Endothelial cell of umbilical vein (primary cell): ENCODE data around the gene STRN3. TPM values are rescaled to one million over a fixed set of nuclear protein-coding genes. Genes with fewer than 3 reads are reported as not detected.

Experiments used
- BruUV-seq: library from RNA; stranded (reverse); fragments of 400-500 nt; replicated peaks from 2 replicates; lab custom pipeline; 2021; lab: Mats Ljungman, UMichigan
- CTCF ChIA-PET: fragments of 300-600, 350-600 bp; sonication (Branson Sonifier 250); formaldehyde crosslinking; loops from one replicate; lab custom pipeline; 2021; ENCODE audit warnings: antibody characterized with exemption, inconsistent platforms; lab: Charles Lee
- POLR2A ChIA-PET: fragments of 300-600, 350-600 bp; sonication (Branson Sonifier 250); formaldehyde crosslinking; loops from one replicate; lab custom pipeline; 2021; ENCODE audit warnings: antibody characterized with exemption, inconsistent platforms; lab: Charles Lee
- DNase-seq: peaks from one replicate; pipeline ENCODE4 v3.0.0-alpha.2; 2011; ENCODE audit warnings: low read depth, low spot score
- FAIRE-seq: peaks from 2 replicates; lab custom pipeline; 2011; peaks lifted over from hg19 to GRCh38; lab: Jason Lieb, UNC
- H2AFZ ChIP-seq: 2 replicates; pipeline ENCODE4 v1.6.0; 2012; ENCODE audit warnings: low read depth, low read length, control low read depth, inconsistent platforms
- H3K27ac ChIP-seq: 2 replicates; pipeline ENCODE4 v1.5.1; 2011; ENCODE audit warnings: low read depth, mild to moderate bottlenecking, control low read depth, low read length, moderate library complexity; ENCODE audit not compliant: insufficient read depth
- H3K27me3 ChIP-seq, 2 experiments: 2 replicates each; pipeline versions ENCODE4 v1.6.0 to v1.6.1; 2011; ENCODE audit warnings: low read length in 2 of 2, mixed read lengths in 1 of 2; ENCODE audit not compliant: control insufficient read depth in 2 of 2, insufficient read depth in 2 of 2
- H3K36me3 ChIP-seq, 2 experiments: 2 replicates in 1 of 2; 3 replicates in 1 of 2; pipeline ENCODE4 v1.5.1; 2011; ENCODE audit warnings: low read length in 2 of 2, mild to moderate bottlenecking in 1 of 2, moderate library complexity in 1 of 2; ENCODE audit not compliant: control insufficient read depth in 2 of 2, insufficient read depth in 2 of 2; ENCODE audit errors: extremely low read depth in 1 of 2
- H3K4me1 ChIP-seq: 3 replicates; pipeline ENCODE4 v1.5.1; 2011; ENCODE audit warnings: mild to moderate bottlenecking, low read length; ENCODE audit not compliant: control insufficient read depth, insufficient read depth; ENCODE audit errors: extremely low read depth
- H3K4me2 ChIP-seq: 2 replicates; pipeline ENCODE4 v1.6.1; 2011; ENCODE audit warnings: low read length, control low read depth, mixed read lengths; ENCODE audit not compliant: insufficient read depth
- H3K4me3 ChIP-seq, 3 experiments: fragments of 200-600 bp in 1 of 3; sonication (generic), shearing (Covaris generic) in 1 of 3; replicated peaks in 1 of 3; 2 replicates each; pipeline ENCODE4 v1.5.1; 2011 to 2016; ENCODE audit warnings: control low read depth in 3 of 3, low read length in 3 of 3, mild to moderate bottlenecking in 2 of 3, inconsistent platforms in 1 of 3, low read depth in 1 of 3, moderate library complexity in 1 of 3; ENCODE audit not compliant: insufficient read depth in 1 of 3
- H3K79me2 ChIP-seq: 2 replicates; pipeline ENCODE4 v1.6.0; 2012; ENCODE audit warnings: low read length, inconsistent platforms; ENCODE audit not compliant: control insufficient read depth, insufficient read depth
- H3K9ac ChIP-seq: replicated peaks from 2 replicates; pipeline ENCODE3; 2011; ENCODE audit warnings: low read length, control low read depth; ENCODE audit not compliant: insufficient read depth; ENCODE audit errors: extremely low read depth
- H3K9me1 ChIP-seq: replicated peaks from 3 replicates; pipeline ENCODE4 v1.6.0; 2011; ENCODE audit warnings: mild to moderate bottlenecking, low read length; ENCODE audit not compliant: control insufficient read depth, insufficient read depth; ENCODE audit errors: extremely low read depth
- H3K9me3 ChIP-seq: replicated peaks from 2 replicates; pipeline ENCODE4 v1.5.1; 2012; ENCODE audit warnings: low read length, inconsistent platforms; ENCODE audit not compliant: control insufficient read depth, insufficient read depth
- H4K20me1 ChIP-seq: replicated peaks from 2 replicates; pipeline ENCODE3; 2011; ENCODE audit warnings: mild to moderate bottlenecking, low read length; ENCODE audit not compliant: control insufficient read depth, insufficient read depth; ENCODE audit errors: extremely low read depth
- CTCF ChIP-seq, 2 donors: IDR thresholded peaks; 1 replicate in 1 of 2; 2 replicates in 1 of 2; pipeline ENCODE4 v1.5.1; 2011; ENCODE audit warnings: low read length in 2 of 2, mild to moderate bottlenecking in 2 of 2, moderate library complexity in 2 of 2, control low read depth in 1 of 2, inconsistent platforms in 1 of 2, low read depth in 1 of 2; ENCODE audit not compliant: insufficient read depth in 1 of 2; ENCODE audit errors: extremely low read depth in 1 of 2
- EZH2 ChIP-seq: IDR thresholded peaks from 2 replicates; pipeline ENCODE4 v1.6.1; 2012; ENCODE audit warnings: borderline replicate concordance, low read depth, mild to moderate bottlenecking, moderate library complexity, low read length, inconsistent platforms; ENCODE audit not compliant: severe bottlenecking
- FOS ChIP-seq: IDR thresholded peaks from 2 replicates; pipeline ENCODE4 v1.6.1; 2011; ENCODE audit warnings: mild to moderate bottlenecking, low read length, moderate library complexity, borderline replicate concordance; ENCODE audit not compliant: insufficient read depth
- GATA2 ChIP-seq: IDR thresholded peaks from 2 replicates; pipeline ENCODE4 v1.7.0; 2011; ENCODE audit warnings: low read depth, mild to moderate bottlenecking, moderate library complexity, mixed read lengths, low read length; ENCODE audit not compliant: insufficient read length, insufficient read depth
- JUN ChIP-seq: IDR thresholded peaks from 2 replicates; pipeline ENCODE4 v1.6.1; 2011; ENCODE audit warnings: borderline replicate concordance, low read depth; ENCODE audit not compliant: insufficient read length, insufficient read depth
- MYC ChIP-seq: IDR thresholded peaks from one replicate; pipeline ENCODE4 v1.6.1; 2011; ENCODE audit warnings: mild to moderate bottlenecking, low read depth, low read length
- POLR2A ChIP-seq: IDR thresholded peaks from 2 replicates; pipeline ENCODE4 v1.6.1; 2012; ENCODE audit warnings: low read depth, mild to moderate bottlenecking, control low read depth, low read length
- POLR2AphosphoS5 ChIP-seq: IDR thresholded peaks from 2 replicates; pipeline ENCODE4 v1.6.1; 2012; ENCODE audit warnings: low read depth, mild to moderate bottlenecking, control low read depth, low read length, moderate library complexity; ENCODE audit not compliant: insufficient read depth
- dilution Hi-C: fragments of 300-500 bp; cut with MboI; formaldehyde crosslinking; loops from one replicate; pipeline ENCODE4 v1.15.0; 2019; ENCODE audit warnings: low sequenced_read_pairs; ENCODE audit not compliant: extremely low pct_ligation_motif_present
- intact Hi-C: fragments of 100-400 bp; cut with micrococcal nuclease; formaldehyde crosslinking; loops from one replicate; pipeline ENCODE4 v1.10.0; 2022
- polyA plus RNA-seq, 4 experiments: library from polyadenylated mRNA; depleted of rRNA in 3 of 4; stranded (reverse) in 3 of 4; unstranded in 1 of 4; fragments of >200 nt; gene quantifications; 2 replicates each; pipeline versions ENCODE4 v1.2.1 to v1.2.3, GENCODE V29; 2011 to 2012; ENCODE audit warnings: missing spikeins in 1 of 4
- total RNA-seq: library from RNA; stranded (reverse); gene quantifications from 2 replicates; pipeline ENCODE4 v1.2.3, GENCODE V29; 2021
- TF ChIP-seq, protein P1 (sequence below): IDR thresholded peaks from 2 replicates; pipeline ENCODE4 v1.6.1; 2011; ENCODE audit not compliant: insufficient read depth, insufficient read length

STRN3 gene
- total and polyA plus RNA-seq, 2 donors (not counting 3 experiments of a cell fraction or from before 2014, with no cell fraction given) = 8.4 to 35.1 TPM

- ChIA-PET POLR2A (no interaction called here), CTCF (interaction anchor here (0.8 to 2.2 kb wide), 2 partner anchors 11 to 55 kb away, joined by 4 to 7 read pairs; no protein-coding TSS in a partner anchor)
- Histone ChIP-seq H3K36me3 (no peaks in the 10 kb centered on the region), H3K4me3 (no peak overlapping the region), H3K79me2 (peaks cover 33% of the 10 kb centered on the region), H3K4me1 (peaks cover 25% of the 10 kb centered on the region), H2AFZ (no peak overlapping the region), H3K27ac (no peak overlapping the region), H3K9ac (no peak overlapping the region), H4K20me1 (peaks cover 8% of the 10 kb centered on the region), H3K27me3 (no peaks in the 10 kb centered on the region), H3K4me2 (peak overlapping the region; percentile 99), H3K9me3 (no peaks in the 10 kb centered on the region), H3K9me1 (no peaks in the 10 kb centered on the region)
- DNase-seq (no peak), FAIRE-seq (no peak)
- dilution Hi-C loops (no loop called here), intact Hi-C loops (loop anchor here (5.0 kb wide), 2 partner anchors 46 to 179 kb away; partner anchors contain the start of gene HECTD1)
- no peak for TF ChIP-seq GATA2
- no peak for TF ChIP-seq CTCF (IDR thresholded peaks at IDR 0.05; ENCODE audit: extremely low read depth in 1 of 2, insufficient read depth in 1 of 2, low read depth in 1 of 2, low read length in 2 of 2)
- no peak for TF ChIP-seq FOS
- no peak for TF ChIP-seq JUN
- no peak for TF ChIP-seq EZH2
- no peak for TF ChIP-seq MYC
- no peak for TF ChIP-seq POLR2A
- TF ChIP-seq, protein P1, sequence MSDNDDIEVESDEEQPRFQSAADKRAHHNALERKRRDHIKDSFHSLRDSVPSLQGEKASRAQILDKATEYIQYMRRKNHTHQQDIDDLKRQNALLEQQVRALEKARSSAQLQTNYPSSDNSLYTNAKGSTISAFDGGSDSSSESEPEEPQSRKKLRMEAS = no peak
- no peak for TF ChIP-seq POLR2AphosphoS5
- BruUV-seq = no TSS peak
Measured at GRCh38 chr14:31027847-31028246, 1.7 kb upstream of the STRN3 start.
